ENCODE results near the gene LDLRAD4. TPM values are rescaled to one million over a fixed set of nuclear protein-coding genes. Genes with fewer than 3 reads are reported as not detected.

LDLRAD4 gene
- total RNA-seq, 1 experiment from 2014 or later = not detected

- Histone ChIP-seq H3K9ac (ENCODE audit: low read length) (no peak overlapping the region), H4K20me1 (ENCODE audit: low read length) (no peaks in the 10 kb centered on the region), H3K9me3 (ENCODE audit: low read length) (no peaks in the 10 kb centered on the region), H3K27me3 (ENCODE audit: low read length) (peaks cover 79% of the 10 kb centered on the region), H3F3A (ENCODE audit: low read length, unreplicated experiment) (no peaks in the 10 kb centered on the region), H3K9me2 (replicated peaks; ENCODE audit: low read length) (no peaks in the 10 kb centered on the region), H3K36me3 (ENCODE audit: low read depth, low read length) (no peaks in the 10 kb centered on the region), H3K4me1 (ENCODE audit: insufficient read depth, low read length) (peaks cover 6% of the 10 kb centered on the region), H3K4me2 (ENCODE audit: low read length) (no peak overlapping the region), H3K79me2 (ENCODE audit: low read length) (no peaks in the 10 kb centered on the region), H3K4me3 (ENCODE audit: low read length) (no peak overlapping the region), H3K27ac (ENCODE audit: low read length) (no peak overlapping the region), H2AFZ (ENCODE audit: low read length) (no peak overlapping the region)
- ChIA-PET CTCF (no interaction called here), POLR2A (ENCODE audit: unreplicated experiment) (no interaction called here)
- ATAC-seq = no peak
- no peak for DNase-seq
- no TSS peak for BruUV-seq (replicated peaks)
- TF ChIP-seq CTCF (conservative IDR thresholded peaks at IDR 0.05; ENCODE audit: low read depth, low read length) (no peak), EZH2phosphoT487 (IDR thresholded peaks at IDR 0.05; ENCODE audit: borderline replicate concordance, low read length) (no peak), EZH2 (IDR thresholded peaks at IDR 0.05; ENCODE audit: low read length, unreplicated experiment) (no peak)
- intact Hi-C loops (cut with micrococcal nuclease) = no loop called here
These were observed 161.6 kb downstream of the LDLRAD4 start for GRCh38 chr18:13379930-13380690.

DNA sequence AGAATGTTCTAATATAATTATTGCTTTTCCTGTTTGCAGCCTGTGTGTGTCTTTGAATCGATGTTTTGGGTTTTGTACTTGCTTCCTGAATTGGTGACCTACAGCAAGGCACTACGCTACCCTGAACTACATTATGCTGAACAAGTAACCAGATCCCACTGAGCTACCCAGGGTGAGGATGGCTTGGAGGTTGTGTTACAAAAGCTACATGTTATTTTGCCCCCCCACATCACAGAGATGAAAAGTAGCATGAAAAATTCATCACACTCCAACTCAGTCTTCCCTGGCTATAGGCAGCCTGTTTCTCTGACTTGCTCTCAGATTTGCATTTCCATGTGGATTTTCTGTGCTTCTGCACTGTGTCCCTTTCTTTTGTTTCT lies 162.1 kb downstream of the LDLRAD4 start:
- Histone ChIP-seq H3K4me3 (ENCODE audit: low read length) (no peak overlapping the region), H3K27me3 (ENCODE audit: low read length) (peaks cover 85% of the 10 kb centered on the region), H3K9me2 (replicated peaks; ENCODE audit: low read length) (no peaks in the 10 kb centered on the region), H3K79me2 (ENCODE audit: low read length) (no peaks in the 10 kb centered on the region), H4K20me1 (ENCODE audit: low read length) (no peaks in the 10 kb centered on the region), H3K4me1 (ENCODE audit: insufficient read depth, low read length) (peaks cover under 1% of the 10 kb centered on the region), H3K27ac (ENCODE audit: low read length) (no peak overlapping the region), H3K9ac (ENCODE audit: low read length) (no peak overlapping the region), H3K9me3 (ENCODE audit: low read length) (no peaks in the 10 kb centered on the region), H3F3A (ENCODE audit: low read length, unreplicated experiment) (no peaks in the 10 kb centered on the region), H3K4me2 (ENCODE audit: low read length) (no peak overlapping the region), H2AFZ (ENCODE audit: low read length) (no peak overlapping the region), H3K36me3 (ENCODE audit: low read depth, low read length) (no peaks in the 10 kb centered on the region)
- TF ChIP-seq CTCF (conservative IDR thresholded peaks at IDR 0.05; ENCODE audit: low read depth, low read length) = no peak
- no peak for TF ChIP-seq EZH2phosphoT487 (IDR thresholded peaks at IDR 0.05; ENCODE audit: borderline replicate concordance, low read length)
- TF ChIP-seq EZH2 (IDR thresholded peaks at IDR 0.05; ENCODE audit: low read length, unreplicated experiment) = no peak
- ATAC-seq (no peak), DNase-seq (no peak)
- no TSS peak for BruUV-seq (replicated peaks)
- intact Hi-C loops (cut with micrococcal nuclease) = no loop called here
- ChIA-PET CTCF (no interaction called here), POLR2A (ENCODE audit: unreplicated experiment) (no interaction called here)

DNA sequence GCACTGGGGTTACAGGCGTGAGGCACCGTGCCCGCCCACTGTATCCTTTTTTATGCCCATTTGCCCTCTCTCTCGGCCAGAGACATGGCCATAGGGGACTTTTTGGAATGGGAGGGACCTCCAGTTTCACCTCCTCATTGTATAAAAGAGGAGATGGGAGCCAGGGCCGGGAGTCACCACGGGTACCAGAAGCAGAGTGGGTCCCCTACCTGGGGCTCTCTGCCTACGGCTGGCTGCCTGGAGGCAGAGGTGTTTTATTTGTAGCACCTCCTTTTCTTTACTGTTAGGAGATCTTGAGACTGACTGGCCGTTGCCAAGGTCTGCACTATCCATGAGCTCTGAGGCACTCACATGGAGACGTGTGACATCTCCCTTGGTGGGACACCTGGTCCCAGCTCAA lies 162.8 kb downstream of the LDLRAD4 start:
- TF ChIP-seq EZH2phosphoT487 (IDR thresholded peaks at IDR 0.05; ENCODE audit: borderline replicate concordance, low read length) (no peak), EZH2 (IDR thresholded peaks at IDR 0.05; ENCODE audit: low read length, unreplicated experiment) (no peak), CTCF (conservative IDR thresholded peaks at IDR 0.05; ENCODE audit: low read depth, low read length) (no peak)
- CTCF ChIA-PET = no interaction called here
- H3K4me2 ChIP-seq (ENCODE audit: low read length) = no peak overlapping the region
- no peaks in the 10 kb centered on the region for H3K79me2 ChIP-seq (ENCODE audit: low read length)
- H3K27ac ChIP-seq (ENCODE audit: low read length) = no peak overlapping the region
- H3K27me3 ChIP-seq (ENCODE audit: low read length) = peaks cover 90% of the 10 kb centered on the region
- H3K36me3 ChIP-seq (ENCODE audit: low read depth, low read length) = no peaks in the 10 kb centered on the region
- BruUV-seq (replicated peaks) = no TSS peak
- H4K20me1 ChIP-seq (ENCODE audit: low read length) = no peaks in the 10 kb centered on the region
- H2AFZ ChIP-seq (ENCODE audit: low read length) = no peak overlapping the region
- intact Hi-C loops (cut with micrococcal nuclease) = no loop called here
- H3K9me3 ChIP-seq (ENCODE audit: low read length) = no peaks in the 10 kb centered on the region
- no peak overlapping the region for H3K9ac ChIP-seq (ENCODE audit: low read length)
- H3K4me3 ChIP-seq (ENCODE audit: low read length) = no peak overlapping the region
- no peaks in the 10 kb centered on the region for H3K4me1 ChIP-seq (ENCODE audit: insufficient read depth, low read length)
- no peak for DNase-seq
- POLR2A ChIA-PET (ENCODE audit: unreplicated experiment) = no interaction called here
- no peaks in the 10 kb centered on the region for H3F3A ChIP-seq (ENCODE audit: low read length, unreplicated experiment)
- H3K9me2 ChIP-seq (replicated peaks; ENCODE audit: low read length) = no peaks in the 10 kb centered on the region
- no peak for ATAC-seq
